ENCODE measurements around the gene HIPK1.

Gene HIPK1

DNA sequence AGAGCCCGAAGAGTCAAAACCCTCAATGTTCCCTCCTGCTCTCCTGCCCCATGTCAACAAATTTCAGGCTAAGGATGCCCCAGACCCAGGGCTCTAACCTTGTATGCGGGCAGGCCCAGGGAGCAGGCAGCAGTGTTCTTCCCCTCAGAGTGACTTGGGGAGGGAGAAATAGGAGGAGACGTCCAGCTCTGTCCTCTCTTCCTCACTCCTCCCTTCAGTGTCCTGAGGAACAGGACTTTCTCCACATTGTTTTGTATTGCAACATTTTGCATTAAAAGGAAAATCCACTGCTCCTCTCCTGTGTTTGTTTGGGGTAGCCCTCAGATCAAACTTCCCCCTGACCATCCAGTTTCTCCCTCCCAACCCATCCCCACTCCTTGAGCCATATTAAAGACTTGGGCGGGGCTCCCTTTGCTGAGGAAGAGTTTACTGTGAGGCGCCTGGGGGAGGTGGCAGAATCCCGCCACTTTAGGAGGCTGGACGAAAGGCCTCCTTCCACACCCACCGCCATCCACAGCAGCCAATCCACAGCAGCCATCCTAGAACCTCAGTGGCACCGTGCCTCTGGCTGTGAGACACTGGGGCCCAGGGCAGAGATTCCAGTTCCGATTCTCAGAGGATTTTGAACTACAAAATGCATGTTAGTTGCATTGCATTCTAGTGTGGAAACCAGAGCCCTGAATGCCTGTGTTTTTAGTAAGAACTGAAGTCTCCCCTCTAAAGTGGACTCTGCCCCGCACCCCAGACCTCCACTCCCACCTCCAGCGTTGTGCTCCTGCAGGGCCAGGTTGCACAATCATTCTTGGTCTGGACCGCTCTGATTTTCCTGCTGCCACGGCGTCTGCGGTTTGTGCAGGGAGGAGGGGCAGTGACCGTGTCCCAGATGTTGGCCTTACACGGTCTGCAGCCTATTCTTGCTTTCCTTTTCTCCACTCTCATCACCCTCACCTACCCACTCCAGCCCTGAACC lies 53.1 kb downstream of the HIPK1 start:
- CTCF ChIA-PET = interaction anchor here (1.2 to 12.2 kb wide), 3 partner anchors 14 to 363 kb away, joined by 3 to 163 read pairs (median 3); no protein-coding TSS in a partner anchor

DNA sequence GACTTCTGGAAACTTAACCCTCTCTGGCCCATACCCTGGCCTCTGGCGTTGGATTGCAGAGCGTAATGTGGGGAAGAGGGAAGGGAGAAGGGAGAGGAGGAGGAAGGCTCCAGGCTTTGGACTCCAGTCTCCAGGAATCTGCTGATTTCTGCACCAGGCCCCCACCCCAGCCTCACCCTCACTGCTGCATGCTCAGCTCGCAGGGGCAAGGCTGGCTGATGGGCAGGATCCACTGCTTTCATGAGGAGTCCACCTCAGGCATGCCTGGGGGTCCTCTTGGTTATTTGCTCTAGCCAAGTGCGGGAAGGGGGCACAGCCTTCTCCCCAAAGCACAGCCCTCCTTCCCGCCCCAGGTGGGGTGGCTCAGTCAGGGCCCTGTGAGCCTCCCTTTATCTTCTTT lies 53.8 kb downstream of the HIPK1 start:
- POLR2A ChIA-PET = no interaction called here
- TF ChIP-seq, protein P1, sequence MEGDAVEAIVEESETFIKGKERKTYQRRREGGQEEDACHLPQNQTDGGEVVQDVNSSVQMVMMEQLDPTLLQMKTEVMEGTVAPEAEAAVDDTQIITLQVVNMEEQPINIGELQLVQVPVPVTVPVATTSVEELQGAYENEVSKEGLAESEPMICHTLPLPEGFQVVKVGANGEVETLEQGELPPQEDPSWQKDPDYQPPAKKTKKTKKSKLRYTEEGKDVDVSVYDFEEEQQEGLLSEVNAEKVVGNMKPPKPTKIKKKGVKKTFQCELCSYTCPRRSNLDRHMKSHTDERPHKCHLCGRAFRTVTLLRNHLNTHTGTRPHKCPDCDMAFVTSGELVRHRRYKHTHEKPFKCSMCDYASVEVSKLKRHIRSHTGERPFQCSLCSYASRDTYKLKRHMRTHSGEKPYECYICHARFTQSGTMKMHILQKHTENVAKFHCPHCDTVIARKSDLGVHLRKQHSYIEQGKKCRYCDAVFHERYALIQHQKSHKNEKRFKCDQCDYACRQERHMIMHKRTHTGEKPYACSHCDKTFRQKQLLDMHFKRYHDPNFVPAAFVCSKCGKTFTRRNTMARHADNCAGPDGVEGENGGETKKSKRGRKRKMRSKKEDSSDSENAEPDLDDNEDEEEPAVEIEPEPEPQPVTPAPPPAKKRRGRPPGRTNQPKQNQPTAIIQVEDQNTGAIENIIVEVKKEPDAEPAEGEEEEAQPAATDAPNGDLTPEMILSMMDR (IDR thresholded peaks at IDR 0.05; ENCODE audit: control extremely low read depth, extremely low read depth, low read depth, missing control alignments) = no peak
- CTCF ChIA-PET = interaction anchor here (12.2 kb wide), 1 partner anchor 298 kb away, joined by 163 read pairs; no protein-coding TSS in a partner anchor
- DNase-seq (ENCODE audit: extremely low spot score) = no peak

More for the DNA sequence above, 53.1 kb downstream of the HIPK1 start:
- TF ChIP-seq, protein P1 (IDR thresholded peaks at IDR 0.05; ENCODE audit: control extremely low read depth, extremely low read depth, low read depth, missing control alignments) = no peak
- POLR2A ChIA-PET = no interaction called here
- DNase-seq (ENCODE audit: extremely low spot score) = no peak

DNA sequence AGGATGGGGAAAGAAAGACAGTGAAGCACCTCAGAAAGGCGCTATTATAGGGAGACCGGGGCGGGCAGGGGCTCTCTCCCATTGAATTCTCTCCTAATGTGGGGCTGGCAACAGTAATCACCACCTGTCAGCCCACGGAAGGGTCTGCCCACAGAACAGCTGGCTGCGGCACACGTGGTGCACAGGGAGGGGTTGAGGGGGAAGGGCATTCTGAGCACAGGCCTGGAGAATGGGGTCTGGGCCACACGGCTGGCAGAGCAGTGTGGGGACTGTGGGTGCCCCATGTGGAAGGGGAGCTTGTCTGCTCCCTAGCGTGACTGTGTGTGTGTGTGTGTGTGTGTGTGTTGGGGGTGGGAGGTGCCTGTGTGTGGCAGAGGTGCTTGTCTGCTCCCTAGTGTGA lies 54.3 kb downstream of the HIPK1 start:
- CTCF ChIA-PET = interaction anchor here (12.2 kb wide), 1 partner anchor 298 kb away, joined by 163 read pairs; no protein-coding TSS in a partner anchor
- no peak for DNase-seq (ENCODE audit: extremely low spot score)
- POLR2A ChIA-PET = no interaction called here
- TF ChIP-seq, protein P1 (IDR thresholded peaks at IDR 0.05; ENCODE audit: control extremely low read depth, extremely low read depth, low read depth, missing control alignments) = no peak

DNA sequence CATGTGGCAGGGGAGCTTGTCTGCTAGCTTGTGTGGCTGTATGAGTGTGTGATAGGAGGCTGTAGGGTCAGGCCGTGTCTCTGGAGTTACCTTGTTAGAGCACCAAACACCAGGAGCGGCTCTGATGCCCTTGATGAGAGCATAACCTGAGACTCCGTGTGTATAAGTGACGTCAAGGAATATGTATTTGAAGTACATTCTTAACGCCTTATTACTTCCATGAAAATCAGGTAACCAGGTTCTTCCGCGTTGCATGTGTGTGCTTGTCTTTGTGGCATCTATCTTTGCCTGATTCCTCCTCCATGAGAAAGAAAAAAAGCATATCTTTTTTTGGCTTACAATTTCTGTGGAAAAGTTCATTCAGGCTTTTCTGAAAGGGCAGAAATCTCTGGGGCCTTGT lies 54.7 kb downstream of the HIPK1 start:
- TF ChIP-seq, protein P1 (IDR thresholded peaks at IDR 0.05; ENCODE audit: control extremely low read depth, extremely low read depth, low read depth, missing control alignments) = no peak
- no peak for DNase-seq (ENCODE audit: extremely low spot score)
- CTCF ChIA-PET = interaction anchor here (1.3 to 12.2 kb wide), 4 partner anchors 7 to 308 kb away, joined by 3 to 163 read pairs (median 6); no protein-coding TSS in a partner anchor
- POLR2A ChIA-PET = no interaction called here

DNA sequence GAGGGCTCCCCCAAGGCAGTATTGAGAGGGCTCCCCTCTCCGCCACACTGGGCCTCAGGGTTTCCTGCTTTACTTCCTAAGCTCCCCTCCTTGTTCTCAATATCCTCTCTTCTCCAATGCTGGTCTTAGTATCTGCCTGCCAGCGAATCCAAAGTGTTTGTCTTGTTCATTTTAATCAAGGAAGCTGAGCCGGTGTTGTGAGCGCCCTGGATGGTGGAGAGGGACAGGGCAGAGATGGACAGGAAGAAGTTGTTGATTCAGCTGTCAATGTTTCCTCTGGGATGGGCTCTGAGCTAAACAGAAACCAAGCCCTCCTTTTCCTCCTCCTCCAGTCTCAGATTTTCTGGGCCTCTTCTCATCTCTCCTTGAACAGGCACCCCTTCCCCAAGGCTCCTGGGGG lies 55.6 kb downstream of the HIPK1 start:
- ChIA-PET CTCF (interaction anchor here (1.3 to 12.2 kb wide), 4 partner anchors 8 to 307 kb away, joined by 3 to 163 read pairs (median 6); no protein-coding TSS in a partner anchor), POLR2A (no interaction called here)
- TF ChIP-seq, protein P1 (IDR thresholded peaks at IDR 0.05; ENCODE audit: control extremely low read depth, extremely low read depth, low read depth, missing control alignments) = no peak
- no peak for DNase-seq (ENCODE audit: extremely low spot score)

DNA sequence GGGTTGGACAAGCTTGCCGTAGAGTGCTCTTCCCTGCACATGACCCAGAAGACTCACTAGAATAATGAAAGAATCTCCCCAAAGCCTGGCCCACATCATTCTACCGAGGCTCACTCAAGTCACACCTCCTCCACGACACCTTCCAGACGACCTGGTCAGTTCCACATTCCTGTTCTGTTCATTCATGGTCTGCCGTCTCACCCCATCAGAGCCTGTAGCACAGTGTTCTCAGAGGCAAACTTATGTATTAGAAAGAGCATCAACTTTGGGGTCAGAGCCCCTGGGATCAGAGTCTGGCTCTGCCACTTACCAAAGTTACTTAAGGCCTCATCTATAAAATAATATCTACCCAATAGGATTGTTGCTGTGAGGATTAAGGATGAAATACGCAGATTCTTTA lies 57.7 kb downstream of the HIPK1 start:
- ChIA-PET CTCF (interaction anchor here (3.9 kb wide), 1 partner anchor 10 kb away, joined by 10 read pairs; no protein-coding TSS in a partner anchor), POLR2A (no interaction called here)
- TF ChIP-seq, protein P1 (IDR thresholded peaks at IDR 0.05; ENCODE audit: control extremely low read depth, extremely low read depth, low read depth, missing control alignments) = no peak
- DNase-seq (ENCODE audit: extremely low spot score) = no peak

All from GM10248 (cell line).